Measurements from ENCODE around the gene TBX21. TPM values are rescaled to one million over a fixed set of nuclear protein-coding genes. Genes with fewer than 3 reads are reported as not detected.

The TBX21 gene
- total RNA-seq, 1 donor from 2014 or later = 0.25 TPM

DNA sequence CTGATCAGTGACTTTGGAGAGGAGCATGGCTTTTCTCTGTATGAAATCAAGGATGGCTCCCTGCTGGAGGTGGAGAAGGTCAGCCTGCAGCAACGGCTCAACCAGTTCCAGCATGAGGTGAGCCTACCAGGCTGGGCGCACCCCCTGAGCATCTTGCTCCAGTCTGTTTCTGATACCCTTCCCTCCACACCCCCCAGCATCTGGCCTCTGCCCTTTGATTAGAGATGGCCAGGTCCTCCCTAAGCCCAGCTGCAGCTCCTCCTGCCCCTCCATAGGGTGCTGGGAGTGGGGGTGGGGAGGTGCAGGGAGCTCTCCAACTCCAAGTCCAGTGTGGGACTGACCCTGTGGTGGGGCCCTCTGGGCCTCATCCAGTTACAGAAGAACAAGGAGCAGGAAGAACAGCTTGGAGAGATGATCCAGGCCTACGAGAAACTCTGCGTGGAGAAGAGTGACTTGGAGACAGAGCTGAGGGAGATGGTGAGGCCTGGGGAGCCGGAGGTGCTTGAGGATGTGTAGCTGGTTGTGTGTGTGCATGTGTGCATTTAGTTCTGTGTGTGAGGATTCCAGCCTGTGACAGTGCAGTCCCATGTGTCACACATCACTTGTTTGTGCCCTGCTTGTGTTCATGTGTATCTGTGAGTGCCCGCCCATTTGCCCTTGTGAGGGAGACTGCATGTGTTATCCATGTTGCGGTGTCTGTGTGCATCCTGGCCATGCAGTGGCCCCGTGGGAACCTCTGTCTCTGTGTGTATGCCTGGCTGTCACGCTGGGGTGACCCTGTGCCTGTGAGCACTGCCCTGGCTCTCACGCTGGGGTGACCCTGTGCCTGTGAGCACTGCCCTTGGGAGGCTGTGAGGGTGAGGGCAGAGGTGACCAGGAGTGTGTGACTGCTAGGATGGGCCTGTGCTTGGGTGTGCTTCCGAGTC is 36.1 kb upstream of the TBX21 start:
- intact Hi-C loops (cut with micrococcal nuclease) = no loop called here

DNA sequence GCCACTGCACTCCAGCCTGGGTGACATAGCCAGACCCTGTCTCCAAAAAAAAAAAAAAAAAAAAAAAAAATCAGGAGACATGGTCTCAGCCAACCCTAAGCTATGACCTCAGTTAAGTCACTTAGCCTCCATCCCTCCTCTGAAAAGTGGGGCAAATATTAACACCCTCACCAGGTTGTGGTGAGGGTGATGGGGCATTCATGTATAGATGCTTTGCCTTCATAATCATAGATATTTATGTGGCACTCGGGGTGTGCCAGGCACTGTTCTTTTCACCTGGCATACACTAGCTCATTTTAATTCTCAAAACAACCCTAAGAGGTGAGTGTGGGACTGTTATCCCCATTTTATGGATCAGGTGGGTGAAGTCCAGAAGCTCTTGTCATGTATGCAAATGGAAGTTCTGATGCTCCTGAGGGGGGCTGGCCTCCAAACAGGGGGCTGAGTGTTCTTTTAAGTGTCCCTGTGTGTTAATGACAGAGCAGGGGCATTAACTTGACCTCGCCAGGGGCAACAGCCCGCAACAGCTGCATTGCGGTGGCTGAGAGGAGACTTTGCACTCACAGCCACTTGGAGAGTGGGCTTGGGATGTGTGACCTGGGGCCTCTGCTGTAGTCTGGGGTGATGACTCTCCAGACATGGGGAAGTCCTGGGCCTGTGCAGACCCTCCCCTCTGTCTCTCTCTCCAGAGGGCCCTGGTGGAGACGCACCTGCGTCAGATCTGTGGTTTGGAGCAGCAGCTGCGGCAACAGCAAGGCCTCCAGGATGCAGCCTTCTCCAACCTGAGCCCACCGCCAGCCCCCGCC is 34.9 kb upstream of the TBX21 start:
- H3K27me3 ChIP-seq (ENCODE audit: low read depth) = no peaks in the 10 kb centered on the region
- peak overlapping the region; percentile 99 for H3K4me3 ChIP-seq
- H3K36me3 ChIP-seq = peaks cover 24% of the 10 kb centered on the region
- no peak for DNase-seq
- no peak overlapping the region for H3K27ac ChIP-seq (replicated peaks)
- H3K4me1 ChIP-seq = peaks cover 43% of the 10 kb centered on the region
- TF ChIP-seq, protein P1, sequence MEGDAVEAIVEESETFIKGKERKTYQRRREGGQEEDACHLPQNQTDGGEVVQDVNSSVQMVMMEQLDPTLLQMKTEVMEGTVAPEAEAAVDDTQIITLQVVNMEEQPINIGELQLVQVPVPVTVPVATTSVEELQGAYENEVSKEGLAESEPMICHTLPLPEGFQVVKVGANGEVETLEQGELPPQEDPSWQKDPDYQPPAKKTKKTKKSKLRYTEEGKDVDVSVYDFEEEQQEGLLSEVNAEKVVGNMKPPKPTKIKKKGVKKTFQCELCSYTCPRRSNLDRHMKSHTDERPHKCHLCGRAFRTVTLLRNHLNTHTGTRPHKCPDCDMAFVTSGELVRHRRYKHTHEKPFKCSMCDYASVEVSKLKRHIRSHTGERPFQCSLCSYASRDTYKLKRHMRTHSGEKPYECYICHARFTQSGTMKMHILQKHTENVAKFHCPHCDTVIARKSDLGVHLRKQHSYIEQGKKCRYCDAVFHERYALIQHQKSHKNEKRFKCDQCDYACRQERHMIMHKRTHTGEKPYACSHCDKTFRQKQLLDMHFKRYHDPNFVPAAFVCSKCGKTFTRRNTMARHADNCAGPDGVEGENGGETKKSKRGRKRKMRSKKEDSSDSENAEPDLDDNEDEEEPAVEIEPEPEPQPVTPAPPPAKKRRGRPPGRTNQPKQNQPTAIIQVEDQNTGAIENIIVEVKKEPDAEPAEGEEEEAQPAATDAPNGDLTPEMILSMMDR (IDR thresholded peaks at IDR 0.05; ENCODE audit: borderline replicate concordance) = no peak
- H3K9me3 ChIP-seq (replicated peaks) = no peaks in the 10 kb centered on the region
- intact Hi-C loops (cut with micrococcal nuclease) = no loop called here

More for the DNA sequence above, 36.1 kb upstream of the TBX21 start:
- Histone ChIP-seq H3K27me3 (ENCODE audit: low read depth) (no peaks in the 10 kb centered on the region), H3K4me3 (peak overlapping the region; percentile 99), H3K9me3 (replicated peaks) (no peaks in the 10 kb centered on the region), H3K36me3 (peaks cover 24% of the 10 kb centered on the region), H3K4me1 (peaks cover 49% of the 10 kb centered on the region), H3K27ac (replicated peaks) (peak overlapping the region; percentile 89)
- TF ChIP-seq, protein P1 (IDR thresholded peaks at IDR 0.05; ENCODE audit: borderline replicate concordance) = no peak
- DNase-seq = no peak

GRCh38 chr17:47698749-47699535 is 34.1 kb upstream of the TBX21 start:
- Histone ChIP-seq H3K9me3 (replicated peaks) (no peaks in the 10 kb centered on the region), H3K4me3 (no peak overlapping the region), H3K27me3 (ENCODE audit: low read depth) (no peaks in the 10 kb centered on the region), H3K4me1 (peaks cover 43% of the 10 kb centered on the region), H3K36me3 (peaks cover 24% of the 10 kb centered on the region), H3K27ac (replicated peaks) (no peak overlapping the region)
- DNase-seq = peak; percentile 55
- intact Hi-C loops (cut with micrococcal nuclease) = no loop called here
- TF ChIP-seq, protein P1 (IDR thresholded peaks at IDR 0.05; ENCODE audit: borderline replicate concordance) = peak; percentile 97

- TF ChIP-seq, protein P1 (IDR thresholded peaks at IDR 0.05; ENCODE audit: borderline replicate concordance) = no peak
- no peak for DNase-seq
- peaks cover 43% of the 10 kb centered on the region for H3K4me1 ChIP-seq
- H3K4me3 ChIP-seq = no peak overlapping the region
- no peak overlapping the region for H3K27ac ChIP-seq (replicated peaks)
- H3K27me3 ChIP-seq (ENCODE audit: low read depth) = no peaks in the 10 kb centered on the region
- no peaks in the 10 kb centered on the region for H3K9me3 ChIP-seq (replicated peaks)
- H3K36me3 ChIP-seq = peaks cover 24% of the 10 kb centered on the region
- intact Hi-C loops (cut with micrococcal nuclease) = no loop called here
Measured at GRCh38 chr17:47699536-47699840, 33.5 kb upstream of the TBX21 start.

Measured in left ventricle myocardium inferior (tissue), 1 donor.